H1 (cell line): Measurements from ENCODE around the gene LEKR1. TPM values are rescaled to one million over a fixed set of nuclear protein-coding genes. Genes with fewer than 3 reads are reported as not detected.

Experiments
- CTCF ChIA-PET: fragments of 300-600 bp; sonication (Branson Sonifier 250); formaldehyde crosslinking; loops from one replicate; lab custom pipeline; 2021; ENCODE audit not compliant: partially characterized antibody; lab: Charles Lee
- POLR2A ChIA-PET: fragments of 300-600 bp; sonication (Branson Sonifier 250); formaldehyde crosslinking; loops from one replicate; lab custom pipeline; 2021; ENCODE audit warnings: inconsistent platforms; ENCODE audit not compliant: partially characterized antibody; lab: Charles Lee
- DNase-seq, 2 experiments: peaks; one replicate each; pipeline versions ENCODE4 v3.0.0 to v3.0.0-alpha.2; 2010 to 2022; ENCODE audit warnings: low spot score in 2 of 2, low read depth in 1 of 2, mixed read lengths in 1 of 2
- FAIRE-seq: peaks from 2 replicates; lab custom pipeline; 2011; peaks lifted over from hg19 to GRCh38; lab: Jason Lieb, UNC
- H2AFZ ChIP-seq: 2 replicates; pipeline ENCODE4 v1.8.1; 2012; ENCODE audit warnings: low read length, inconsistent platforms
- H2AK5ac ChIP-seq: 2 replicates; pipeline ENCODE4 v1.6.1; 2013; ENCODE audit warnings: low read depth, low read length
- H2BK120ac ChIP-seq: replicated peaks from 2 replicates; pipeline ENCODE3; 2013; ENCODE audit warnings: low read depth, low read length, inconsistent platforms
- H2BK12ac ChIP-seq: 2 replicates; pipeline ENCODE4 v1.6.1; 2013; ENCODE audit warnings: low read depth, low read length
- H2BK15ac ChIP-seq: 2 replicates; pipeline ENCODE4 v1.6.1; 2013; ENCODE audit warnings: low read length
- H2BK20ac ChIP-seq: 2 replicates; pipeline ENCODE4 v1.6.1; 2013; ENCODE audit warnings: low read length
- H2BK5ac ChIP-seq: 2 replicates; pipeline ENCODE4 v1.6.1; 2013; ENCODE audit warnings: low read depth, low read length
- H3K14ac ChIP-seq: 2 replicates; pipeline ENCODE4 v1.6.1; 2013; ENCODE audit warnings: inconsistent platforms; ENCODE audit not compliant: insufficient read length
- H3K18ac ChIP-seq: 2 replicates; pipeline ENCODE4 v1.6.1; 2013; ENCODE audit warnings: low read length; ENCODE audit errors: extremely low read depth
- H3K23ac ChIP-seq: 2 replicates; pipeline ENCODE4 v1.6.1; 2013; ENCODE audit warnings: inconsistent platforms; ENCODE audit not compliant: insufficient read length
- H3K23me2 ChIP-seq: 2 replicates; pipeline ENCODE4 v1.6.1; 2013; ENCODE audit warnings: low read depth, low read length
- H3K27ac ChIP-seq: 2 replicates; pipeline ENCODE4 v1.6.1; 2011; ENCODE audit warnings: low read depth, low read length, inconsistent platforms
- H3K27me3 ChIP-seq, 4 experiments: replicated peaks in 1 of 4; 1 replicate in 1 of 4; 2 replicates in 3 of 4; pipeline versions ENCODE4 v1.6.1 to v1.8.1; 2011 to 2013; ENCODE audit warnings: low read length in 3 of 4, mild to moderate bottlenecking in 3 of 4, inconsistent platforms in 2 of 4, mixed read lengths in 2 of 4, moderate library complexity in 1 of 4; ENCODE audit not compliant: control insufficient read depth in 3 of 4, insufficient read depth in 3 of 4; ENCODE audit errors: extremely low read depth in 1 of 4
- H3K36me3 ChIP-seq, 4 experiments: 2 replicates each; pipeline versions ENCODE4 v1.6.1 to v1.8.1; 2011 to 2013; ENCODE audit warnings: mild to moderate bottlenecking in 4 of 4, low read length in 3 of 4, moderate library complexity in 2 of 4, control low read depth in 1 of 4, inconsistent platforms in 1 of 4; ENCODE audit not compliant: insufficient read depth in 4 of 4, control insufficient read depth in 2 of 4
- H3K4ac ChIP-seq: replicated peaks from 2 replicates; pipeline ENCODE3; 2013; ENCODE audit warnings: low read length, low read depth, mixed read lengths, inconsistent platforms; ENCODE audit not compliant: insufficient read length
- H3K4me1 ChIP-seq, 4 experiments: replicated peaks in 1 of 4; 1 replicate in 1 of 4; 2 replicates in 3 of 4; pipeline versions ENCODE4 v1.6.1 to v1.8.1; 2011 to 2013; ENCODE audit warnings: low read length in 3 of 4, inconsistent platforms in 2 of 4, mixed read lengths in 1 of 4; ENCODE audit not compliant: insufficient read depth in 4 of 4, control insufficient read depth in 3 of 4
- H3K4me2 ChIP-seq, 2 experiments: 2 replicates each; pipeline versions ENCODE4 v1.6.1 to v1.8.1; 2011 to 2013; ENCODE audit warnings: low read depth in 2 of 2, low read length in 2 of 2, control low read depth in 1 of 2, inconsistent platforms in 1 of 2, mild to moderate bottlenecking in 1 of 2; ENCODE audit not compliant: insufficient read depth in 1 of 2
- H3K4me3 ChIP-seq, 4 experiments: fragments of 200-600, 300-600 bp in 1 of 4; sonication (generic), shearing (Covaris generic), sonication (Bioruptor Twin) in 1 of 4; 2 replicates each; pipeline versions ENCODE4 v1.5.1 to v1.8.1; 2011 to 2016; ENCODE audit warnings: low read length in 4 of 4, low read depth in 3 of 4, control low read depth in 2 of 4, inconsistent platforms in 2 of 4, mild to moderate bottlenecking in 2 of 4, mixed read lengths in 1 of 4, moderate library complexity in 1 of 4; ENCODE audit not compliant: insufficient read depth in 2 of 4; ENCODE audit errors: extremely low read depth in 1 of 4
- H3K56ac ChIP-seq: replicated peaks from 2 replicates; pipeline ENCODE3; 2013; ENCODE audit warnings: low read depth, mild to moderate bottlenecking, mixed read lengths, low read length, inconsistent platforms; ENCODE audit not compliant: insufficient read length
- H3K79me1 ChIP-seq: 2 replicates; pipeline ENCODE4 v1.6.1; 2013; ENCODE audit warnings: low read depth, low read length, control low read depth
- H3K79me2 ChIP-seq, 2 experiments: 2 replicates each; pipeline versions ENCODE4 v1.6.1 to v1.8.1; 2012 to 2013; ENCODE audit warnings: low read length in 2 of 2, mild to moderate bottlenecking in 2 of 2, inconsistent platforms in 1 of 2; ENCODE audit not compliant: insufficient read depth in 2 of 2, control insufficient read depth in 1 of 2
- H3K9ac ChIP-seq, 4 experiments: replicated peaks in 1 of 4; 1 replicate in 1 of 4; 2 replicates in 3 of 4; pipeline versions ENCODE4 v1.6.1 to v1.8.1; 2011 to 2013; ENCODE audit warnings: low read depth in 3 of 4, low read length in 3 of 4, control low read depth in 2 of 4, mild to moderate bottlenecking in 2 of 4, moderate library complexity in 2 of 4, inconsistent platforms in 1 of 4; ENCODE audit errors: extremely low read depth in 1 of 4
- H3K9me3 ChIP-seq, 2 experiments: 2 replicates each; pipeline versions ENCODE4 v1.6.1 to v1.8.1; 2012 to 2013; ENCODE audit warnings: mild to moderate bottlenecking in 2 of 2, moderate library complexity in 2 of 2, control low read depth in 1 of 2, inconsistent platforms in 1 of 2, low read depth in 1 of 2, low read length in 1 of 2, mixed read lengths in 1 of 2; ENCODE audit not compliant: insufficient read depth in 2 of 2
- H4K20me1 ChIP-seq, 2 experiments: replicated peaks in 1 of 2; 2 replicates each; pipeline versions ENCODE3 to v1.8.1; 2011 to 2013; ENCODE audit warnings: inconsistent platforms in 2 of 2, low read length in 2 of 2, mild to moderate bottlenecking in 1 of 2; ENCODE audit not compliant: insufficient read depth in 2 of 2, control insufficient read depth in 1 of 2
- H4K5ac ChIP-seq: 2 replicates; pipeline ENCODE4 v1.6.1; 2013; ENCODE audit warnings: low read length, low read depth, mixed read lengths, inconsistent platforms; ENCODE audit not compliant: insufficient read length
- H4K8ac ChIP-seq: 2 replicates; pipeline ENCODE4 v1.8.0; 2013; ENCODE audit warnings: mild to moderate bottlenecking, moderate library complexity, low read length, inconsistent platforms; ENCODE audit not compliant: insufficient read depth; ENCODE audit errors: extremely low read depth
- H4K91ac ChIP-seq: replicated peaks from 2 replicates; pipeline ENCODE3; 2013; ENCODE audit warnings: low read length, mixed read lengths, inconsistent platforms; ENCODE audit not compliant: insufficient read length
- ATF2 ChIP-seq: IDR thresholded peaks from 2 replicates; pipeline ENCODE4 v1.6.1; 2012; ENCODE audit warnings: low read length, inconsistent platforms
- E2F6 ChIP-seq: IDR thresholded peaks from 2 replicates; pipeline ENCODE4 v1.6.1; 2012; ENCODE audit warnings: inconsistent platforms
- FOSL1 ChIP-seq: IDR thresholded peaks from 2 replicates; pipeline ENCODE4 v1.6.1; 2011; ENCODE audit warnings: mild to moderate bottlenecking, low read depth, low read length, moderate library complexity; ENCODE audit not compliant: insufficient read depth
- HDAC2 ChIP-seq, 2 experiments: fragments of 300-600 bp in 1 of 2; sonication (generic) in 1 of 2; IDR thresholded peaks; 2 replicates each; pipeline ENCODE4 v1.6.1; 2011 to 2012; ENCODE audit warnings: low read depth in 2 of 2, low read length in 2 of 2, mild to moderate bottlenecking in 2 of 2, moderate library complexity in 2 of 2, borderline replicate concordance in 1 of 2, inconsistent platforms in 1 of 2
- JUND ChIP-seq: IDR thresholded peaks from 2 replicates; pipeline ENCODE4 v1.6.1; 2011; ENCODE audit warnings: mild to moderate bottlenecking, improper control_type of control experiment, low read length
- MAFK ChIP-seq: IDR thresholded peaks from 2 replicates; pipeline ENCODE4 v1.6.1; 2012; ENCODE audit warnings: low read depth, mild to moderate bottlenecking, improper control_type of control experiment, low read length
- POLR2A ChIP-seq, 2 experiments: IDR thresholded peaks; 1 replicate in 1 of 2; 2 replicates in 1 of 2; pipeline ENCODE4 v1.6.1; 2011; ENCODE audit warnings: low read depth in 2 of 2, low read length in 2 of 2, mild to moderate bottlenecking in 2 of 2; ENCODE audit errors: control extremely low read depth in 1 of 2
- SAP30 ChIP-seq: fragments of 300-600 bp; sonication (generic); IDR thresholded peaks from 2 replicates; pipeline ENCODE4 v1.7.1; 2012; ENCODE audit warnings: low read length, moderate library complexity, mild to moderate bottlenecking, inconsistent platforms; ENCODE audit not compliant: insufficient read depth, insufficient replicate concordance
- SIX5 ChIP-seq: IDR thresholded peaks from 2 replicates; pipeline ENCODE4 v1.6.1; 2011; ENCODE audit warnings: mild to moderate bottlenecking, low read depth, low read length
- SP1 ChIP-seq: IDR thresholded peaks from 2 replicates; pipeline ENCODE4 v1.6.1; 2011; ENCODE audit warnings: low read depth, low read length
- TCF12 ChIP-seq: IDR thresholded peaks from 2 replicates; pipeline ENCODE4 v1.6.1; 2011; ENCODE audit warnings: low read depth, mild to moderate bottlenecking, low read length
- polyA plus RNA-seq, 7 experiments: library from polyadenylated mRNA; depleted of rRNA in 3 of 7; stranded (reverse) in 5 of 7; unstranded in 2 of 7; fragments of >200 nt in 5 of 7; fragments of 200-250 nt in 2 of 7; gene quantifications; 1 replicate in 5 of 7; 2 replicates in 1 of 7; 4 replicates in 1 of 7; pipeline versions ENCODE4 v1.2.1 to v1.2.3, GENCODE V29; 2011 to 2013; ENCODE audit warnings: missing spikeins in 2 of 7, mixed read lengths in 2 of 7
- total RNA-seq: library from RNA; stranded (reverse); fragmentation: NEBNext Ultra II Directional; extraction: Animal tissue kit (Norgen Biotek cat#: 25700); gene quantifications from 2 replicates; pipeline ENCODE4 v1.2.1, GENCODE V29; 2021
- TF ChIP-seq, protein P1 (sequence below): IDR thresholded peaks from 2 replicates; pipeline ENCODE4 v1.6.1; 2011; ENCODE audit warnings: low read depth, mild to moderate bottlenecking, low read length; ENCODE audit not compliant: insufficient read depth

Gene LEKR1
- total and polyA plus RNA-seq, 2 of the 8 experiments (the other 6 are each of a cell fraction or from before 2014, with no cell fraction given): 0.08 TPM; not detected in 1

DNA sequence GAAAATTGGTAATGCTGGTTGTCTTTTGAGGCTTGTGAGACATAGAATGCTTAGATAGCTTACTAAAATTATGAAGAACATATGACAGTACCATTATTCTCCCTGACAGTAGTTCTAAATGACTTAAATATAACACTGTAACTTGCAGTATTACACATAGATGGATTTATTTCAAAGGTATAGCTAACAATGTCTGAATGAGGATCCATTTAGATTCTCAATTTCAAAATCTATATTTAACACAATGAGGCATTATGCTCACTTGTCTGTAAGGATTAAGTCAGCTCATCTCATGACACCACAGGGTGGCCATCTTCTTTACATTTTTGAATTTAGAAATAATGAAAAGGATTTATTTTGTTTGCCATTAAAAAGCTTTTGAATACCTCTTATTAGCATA, 225.4 kb downstream of the LEKR1 start:
- no peak overlapping the region for H4K91ac ChIP-seq
- no peaks in the 10 kb centered on the region for H3K79me2 ChIP-seq
- no peak overlapping the region for H3K4ac ChIP-seq
- no peaks in the 10 kb centered on the region for H3K4me1 ChIP-seq
- H2BK20ac ChIP-seq: no peak overlapping the region
- no peak for FAIRE-seq
- DNase-seq: no peak
- no peak overlapping the region for H3K27ac ChIP-seq
- no peak overlapping the region for H3K4me3 ChIP-seq
- no peak overlapping the region for H2BK15ac ChIP-seq
- H3K9me3 ChIP-seq: no peaks in the 10 kb centered on the region
- H3K23ac ChIP-seq: no peak overlapping the region
- H4K5ac ChIP-seq: no peak overlapping the region
- H3K36me3 ChIP-seq: no peaks in the 10 kb centered on the region
- no peak overlapping the region for H2AK5ac ChIP-seq
- H3K14ac ChIP-seq: no peak overlapping the region
- ChIA-PET POLR2A (interaction anchor here (0.7 kb wide), 1 partner anchor 41 kb away, joined by 3 read pairs; no protein-coding TSS in a partner anchor), CTCF (interaction anchor here (1.1 to 1.2 kb wide), 2 partner anchors 30 to 76 kb away, joined by 3 to 4 read pairs; no protein-coding TSS in a partner anchor)
- peaks cover 0 to 2% (median 0%) of the 10 kb centered on the region in 4 experiments; a peak in 1 of 7 replicates for H3K27me3 ChIP-seq
- no peak overlapping the region for H2AFZ ChIP-seq
- H2BK12ac ChIP-seq: no peak overlapping the region
- no peak overlapping the region for H3K4me2 ChIP-seq
- no peak overlapping the region for H2BK5ac ChIP-seq
- H3K56ac ChIP-seq: no peak overlapping the region
- H4K8ac ChIP-seq: no peak overlapping the region
- no peak overlapping the region for H2BK120ac ChIP-seq
- H4K20me1 ChIP-seq: no peaks in the 10 kb centered on the region
- no peak overlapping the region for H3K9ac ChIP-seq
- H3K18ac ChIP-seq: no peak overlapping the region
- H3K79me1 ChIP-seq: no peaks in the 10 kb centered on the region
- no peaks in the 10 kb centered on the region; the same call in 1 of the 2 replicates for H3K23me2 ChIP-seq
- TF ChIP-seq HDAC2 (IDR thresholded peaks at IDR 0.05; ENCODE audit: borderline replicate concordance in 1 of 2, low read depth in 2 of 2, low read length in 2 of 2) (no peak), JUND (no peak), E2F6 (no peak), SIX5 (no peak), POLR2A (IDR thresholded peaks at IDR 0.05; ENCODE audit: control extremely low read depth in 1 of 2, low read depth in 2 of 2, low read length in 2 of 2) (no peak), MAFK (no peak), SAP30 (no peak), TCF12 (no peak), SP1 (no peak), ATF2 (no peak), FOSL1 (no peak)
- TF ChIP-seq, protein P1, sequence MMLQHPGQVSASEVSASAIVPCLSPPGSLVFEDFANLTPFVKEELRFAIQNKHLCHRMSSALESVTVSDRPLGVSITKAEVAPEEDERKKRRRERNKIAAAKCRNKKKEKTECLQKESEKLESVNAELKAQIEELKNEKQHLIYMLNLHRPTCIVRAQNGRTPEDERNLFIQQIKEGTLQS: no peak
